GM19452 (cell line): ENCODE results near the gene ORMDL2.
"Not testable (repeated sequence)": the region's sequence is repeated elsewhere in the genome, so short reads cannot be mapped to it uniquely, and the experiment has no call there.

ENCODE experiments used
- ATAC-seq: cut with Tn5 transposase; IDR thresholded peaks from one replicate; pipeline ENCODE4 v1.9.1; 2021; ENCODE audit not compliant: unreplicated experiment

Gene ORMDL2

GRCh38 chr12:55850401-55850800, 32.6 kb downstream of the ORMDL2 start:
- no peak for ATAC-seq

DNA sequence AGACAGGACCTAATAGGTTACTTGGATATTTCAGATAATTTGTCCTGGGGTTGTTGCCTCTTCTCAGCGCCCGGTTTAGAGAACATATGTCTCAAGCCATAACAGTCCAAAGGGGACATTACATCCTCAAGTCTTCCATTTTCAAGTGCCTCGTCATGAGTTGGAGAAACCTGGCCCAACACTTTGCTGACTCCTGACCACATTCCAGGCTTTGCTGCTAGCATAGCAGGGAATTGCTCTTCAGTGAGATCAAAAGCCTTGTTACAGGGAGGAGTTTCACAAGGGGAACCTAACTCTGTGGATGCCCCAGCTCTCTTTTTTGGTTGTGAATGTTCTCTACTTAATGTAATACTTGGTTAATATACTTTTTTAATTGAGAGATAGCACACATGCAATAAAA, 33.1 kb downstream of the ORMDL2 start:
- no peak for ATAC-seq

- no peak for ATAC-seq
Measured at GRCh38 chr12:55852740-55853139, 34.9 kb downstream of the ORMDL2 start.

DNA sequence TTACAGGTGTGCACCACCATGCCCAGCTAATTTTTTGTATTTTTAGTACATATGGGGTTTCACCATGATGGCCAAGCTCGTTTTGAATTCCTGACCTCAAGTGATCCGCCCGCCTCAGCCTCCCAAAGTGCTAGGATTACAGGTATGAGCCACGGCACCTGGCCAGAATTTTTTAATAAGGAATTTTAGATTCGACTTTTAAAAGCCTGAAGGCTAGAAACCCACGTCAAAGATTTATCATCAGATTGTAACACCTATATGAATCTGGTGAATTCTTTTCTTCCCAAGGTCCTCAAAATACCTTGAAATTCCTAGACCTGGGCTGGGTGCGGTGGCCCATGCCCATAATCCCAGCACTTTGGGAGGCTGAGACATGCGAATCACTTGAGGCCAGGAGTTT, 43.6 kb downstream of the ORMDL2 start:
- no peak for ATAC-seq

DNA sequence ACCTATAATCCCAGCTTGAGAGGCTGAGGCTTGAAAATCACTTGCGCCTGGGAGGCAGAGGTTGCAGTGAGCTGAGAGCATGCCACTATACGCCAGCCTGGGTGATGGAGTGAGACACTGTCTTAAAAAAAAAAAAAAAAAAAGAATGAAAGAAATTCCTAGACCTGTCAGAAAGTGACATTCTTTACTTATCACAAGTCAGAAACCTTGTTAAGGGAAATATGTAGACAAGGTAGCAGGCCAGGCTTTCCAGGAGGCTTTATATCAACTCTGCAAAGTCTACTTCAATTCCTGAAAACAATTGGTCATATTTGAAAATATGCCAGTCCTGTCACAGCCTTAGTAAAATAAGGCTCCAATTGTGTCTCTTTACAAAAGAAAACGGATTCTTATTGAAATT, 44.0 kb downstream of the ORMDL2 start:
- ATAC-seq, result no peak

GRCh38 chr12:55862286-55862685, 44.4 kb downstream of the ORMDL2 start:
- no peak for ATAC-seq

DNA sequence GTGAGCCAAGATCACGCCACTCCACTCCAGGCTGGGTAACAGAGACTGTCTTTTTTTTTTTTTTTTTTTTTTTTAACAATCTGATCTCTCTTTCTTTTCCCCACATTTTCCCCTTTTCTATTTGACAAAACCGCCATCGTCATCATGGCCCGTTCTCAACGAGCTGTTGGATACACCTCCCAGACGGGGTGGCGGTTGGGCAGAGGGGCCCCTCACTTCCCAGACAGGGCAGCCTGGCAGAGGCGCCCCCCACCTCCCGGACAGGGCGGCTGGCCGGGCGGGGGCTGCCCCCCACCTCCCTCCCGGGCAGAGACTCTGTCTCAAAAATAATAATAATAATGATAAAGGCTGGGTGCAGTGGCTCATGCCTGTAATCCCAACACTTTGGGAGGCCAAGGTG, 45.1 kb downstream of the ORMDL2 start:
- not testable (repeated sequence) for ATAC-seq

GRCh38 chr12:55865327-55865726, 47.5 kb downstream of the ORMDL2 start:
- ATAC-seq, result no peak

DNA sequence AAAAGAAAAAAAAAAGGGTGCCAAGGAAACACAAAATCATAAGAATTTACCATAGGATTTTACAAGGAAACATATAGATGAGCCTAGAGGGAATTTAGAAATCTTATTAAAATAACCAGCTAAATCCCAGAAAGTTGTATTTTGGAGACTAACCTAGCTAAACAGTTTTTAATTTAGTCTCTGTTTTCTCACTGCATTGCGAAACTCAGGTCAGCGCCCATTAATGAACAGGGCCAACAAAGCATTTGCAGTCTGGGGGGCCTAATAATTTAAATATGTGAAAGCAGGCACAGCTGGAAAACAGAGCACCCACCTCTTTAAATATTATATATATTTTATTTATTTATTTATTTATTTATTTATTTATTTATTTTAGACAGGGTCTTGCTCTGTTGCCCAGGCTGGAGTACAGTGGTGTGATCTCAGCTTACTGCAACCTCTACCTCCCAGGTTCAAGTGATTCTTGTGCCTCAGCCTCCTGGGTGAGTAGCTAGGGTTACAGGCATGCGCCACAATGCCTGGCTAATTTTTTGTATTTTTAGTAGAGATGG, 48.7 kb downstream of the ORMDL2 start:
- ATAC-seq, result not testable (repeated sequence)
